CD4-positive, alpha-beta T cell (primary cell): Measurements from ENCODE around the gene ATP1B4. TPM values are rescaled to one million over a fixed set of nuclear protein-coding genes. Genes with fewer than 3 reads are reported as not detected.

Experiments
- ATAC-seq: fragments of 200-7000 bp; cut with Tn5 transposase; one replicate; pipeline ENCODE4 v1.10.0; 2022; ENCODE audit warnings: mild to moderate bottlenecking; ENCODE audit not compliant: poor library complexity
- CTCF ChIA-PET: fragments of 350-600 bp; sonication (Branson Sonifier 250); formaldehyde crosslinking; loops from one replicate; lab custom pipeline; 2021; ENCODE audit warnings: antibody characterized with exemption, inconsistent platforms; lab: Charles Lee
- POLR2A ChIA-PET: fragments of 350-600 bp; sonication (Branson Sonifier 250); formaldehyde crosslinking; loops from one replicate; lab custom pipeline; 2021; ENCODE audit warnings: antibody characterized with exemption, inconsistent platforms; lab: Charles Lee
- DNase-seq, 14 experiments: peaks; one replicate each; pipeline ENCODE4 v3.0.0-alpha.2; 2013 to 2020; ENCODE audit warnings: mixed read lengths in 2 of 14
- H3K27ac ChIP-seq, 2 donors: one replicate each; pipeline versions ENCODE4 v1.5.1 to v1.7.0; 2013; ENCODE audit warnings: low read length in 2 of 2, low read depth in 1 of 2, mild to moderate bottlenecking in 1 of 2
- H3K27me3 ChIP-seq, 2 experiments: 1 replicate in 1 of 2; 2 replicates in 1 of 2; pipeline versions ENCODE4 v1.6.1 to v1.7.0; 2013; ENCODE audit warnings: low read length in 2 of 2, control low read depth in 1 of 2, mild to moderate bottlenecking in 1 of 2, moderate library complexity in 1 of 2; ENCODE audit not compliant: insufficient read depth in 2 of 2, control insufficient read depth in 1 of 2
- H3K36me3 ChIP-seq: one replicate; pipeline ENCODE4 v1.6.1; 2013; ENCODE audit warnings: low read length, control low read depth; ENCODE audit not compliant: insufficient read depth
- H3K4me1 ChIP-seq: one replicate; pipeline ENCODE4 v1.6.1; 2013; ENCODE audit warnings: low read length, control low read depth; ENCODE audit not compliant: insufficient read depth
- H3K4me3 ChIP-seq: one replicate; pipeline ENCODE4 v1.5.1; 2013; ENCODE audit warnings: mild to moderate bottlenecking, low read length, moderate library complexity
- H3K9me3 ChIP-seq, 2 experiments: 1 replicate in 1 of 2; 2 replicates in 1 of 2; pipeline versions ENCODE4 v1.6.1 to v1.7.0; 2013; ENCODE audit warnings: low read length in 2 of 2, mild to moderate bottlenecking in 2 of 2, control low read depth in 1 of 2, moderate library complexity in 1 of 2; ENCODE audit not compliant: control insufficient read depth in 1 of 2, insufficient read depth in 1 of 2
- H3K27ac Mint-ChIP-seq: one replicate; pipeline ENCODE4 v1.8.0; 2020; ENCODE audit warnings: mixed read lengths
- H3K27me3 Mint-ChIP-seq: one replicate; pipeline ENCODE4 v1.8.0; 2021; ENCODE audit warnings: mixed read lengths
- H3K36me3 Mint-ChIP-seq: one replicate; pipeline ENCODE4 v1.8.0; 2021; ENCODE audit warnings: low read depth, mixed read lengths
- H3K4me1 Mint-ChIP-seq: one replicate; pipeline ENCODE4 v1.8.0; 2021; ENCODE audit warnings: low read depth, mixed read lengths
- H3K4me3 Mint-ChIP-seq: one replicate; pipeline ENCODE4 v1.8.0; 2020; ENCODE audit warnings: mild to moderate bottlenecking, mixed read lengths
- H3K9me3 Mint-ChIP-seq: one replicate; pipeline ENCODE4 v1.8.0; 2020; ENCODE audit warnings: mixed read lengths
- intact Hi-C, 2 experiments: fragments of 100-400 bp; cut with DNase I in 1 of 2; cut with micrococcal nuclease in 1 of 2; formaldehyde crosslinking; loops; one replicate each; pipeline versions ENCODE4 v1.15.1 to v1.9.0; 2023 to 2025; cut with DNase I, micrococcal nuclease
- total RNA-seq, 174 experiments: library from RNA in 2 of 174; stranded (reverse) in 2 of 174; gene quantifications; one replicate each; pipeline ENCODE4 v1.2.3 and lab custom pipeline; 2021 to 2026
- TF ChIP-seq, protein P1 (sequence below): fragments of 200-600 bp; IDR thresholded peaks from one replicate; pipeline ENCODE4 v1.8.0; 2022; ENCODE audit warnings: antibody characterized with exemption, mild to moderate bottlenecking

Gene ATP1B4
- total RNA-seq, 2 experiments from 2014 or later = not detected

DNA sequence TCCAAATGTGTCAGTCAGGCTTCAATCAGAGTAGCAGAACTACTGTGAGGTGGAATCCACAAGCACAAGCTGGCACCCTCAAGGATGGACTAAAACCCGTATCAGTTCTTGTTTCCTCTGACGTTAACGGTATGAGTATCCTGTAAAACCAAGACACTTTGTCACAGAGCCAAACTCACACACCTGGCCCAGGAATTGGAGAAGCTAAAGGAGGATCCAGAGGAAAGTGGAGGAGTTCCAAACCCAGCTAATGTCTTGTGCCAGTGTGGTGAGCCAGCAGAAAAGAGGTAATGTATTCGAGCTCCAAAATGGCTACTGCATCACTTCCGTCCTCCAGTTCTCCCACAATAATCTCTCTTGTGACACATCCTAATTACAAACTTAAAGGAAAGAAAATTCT lies 44.7 kb downstream of the ATP1B4 start:
- ATAC-seq (no peak), DNase-seq (no peak)
- H3K9me3 Mint-ChIP-seq = peaks cover 4% of the 10 kb centered on the region
- no peaks in the 10 kb centered on the region for H3K36me3 Mint-ChIP-seq
- H3K4me1 ChIP-seq = no peaks in the 10 kb centered on the region
- no peak overlapping the region for H3K27ac Mint-ChIP-seq
- H3K36me3 ChIP-seq = no peaks in the 10 kb centered on the region
- no peak overlapping the region for H3K4me3 Mint-ChIP-seq
- no peaks in the 10 kb centered on the region for H3K4me1 Mint-ChIP-seq
- no peaks in the 10 kb centered on the region for H3K27me3 ChIP-seq
- no peak overlapping the region for H3K27ac ChIP-seq
- ChIA-PET CTCF (interaction anchor here (0.5 kb wide), 1 partner anchor 48 kb away, joined by 3 read pairs; no protein-coding TSS in a partner anchor), POLR2A (no interaction called here)
- H3K4me3 ChIP-seq = no peak overlapping the region
- no peaks in the 10 kb centered on the region for H3K27me3 Mint-ChIP-seq
- H3K9me3 ChIP-seq = no peaks in the 10 kb centered on the region
- intact Hi-C loops = no loop called here
- TF ChIP-seq, protein P1, sequence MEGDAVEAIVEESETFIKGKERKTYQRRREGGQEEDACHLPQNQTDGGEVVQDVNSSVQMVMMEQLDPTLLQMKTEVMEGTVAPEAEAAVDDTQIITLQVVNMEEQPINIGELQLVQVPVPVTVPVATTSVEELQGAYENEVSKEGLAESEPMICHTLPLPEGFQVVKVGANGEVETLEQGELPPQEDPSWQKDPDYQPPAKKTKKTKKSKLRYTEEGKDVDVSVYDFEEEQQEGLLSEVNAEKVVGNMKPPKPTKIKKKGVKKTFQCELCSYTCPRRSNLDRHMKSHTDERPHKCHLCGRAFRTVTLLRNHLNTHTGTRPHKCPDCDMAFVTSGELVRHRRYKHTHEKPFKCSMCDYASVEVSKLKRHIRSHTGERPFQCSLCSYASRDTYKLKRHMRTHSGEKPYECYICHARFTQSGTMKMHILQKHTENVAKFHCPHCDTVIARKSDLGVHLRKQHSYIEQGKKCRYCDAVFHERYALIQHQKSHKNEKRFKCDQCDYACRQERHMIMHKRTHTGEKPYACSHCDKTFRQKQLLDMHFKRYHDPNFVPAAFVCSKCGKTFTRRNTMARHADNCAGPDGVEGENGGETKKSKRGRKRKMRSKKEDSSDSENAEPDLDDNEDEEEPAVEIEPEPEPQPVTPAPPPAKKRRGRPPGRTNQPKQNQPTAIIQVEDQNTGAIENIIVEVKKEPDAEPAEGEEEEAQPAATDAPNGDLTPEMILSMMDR = no peak

DNA sequence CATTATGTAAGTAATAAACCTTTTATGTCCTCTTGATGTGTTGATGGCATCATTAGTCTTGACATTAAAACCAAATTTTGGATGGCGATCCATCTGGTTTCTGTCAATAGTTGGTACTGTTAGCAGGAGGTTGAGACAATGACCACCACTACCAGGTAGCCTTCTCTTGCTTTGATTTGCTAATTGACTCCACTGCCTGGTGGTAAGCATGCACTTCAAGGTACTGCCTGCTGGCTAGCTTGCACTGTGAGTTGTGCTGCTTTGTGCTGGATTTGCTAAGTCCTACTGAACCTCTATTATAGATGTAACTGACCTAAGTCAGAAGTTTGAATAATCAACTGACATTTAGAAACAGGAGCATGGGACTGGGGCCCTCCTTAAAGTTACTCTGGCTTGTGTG lies 46.3 kb downstream of the ATP1B4 start:
- TF ChIP-seq, protein P1 = no peak
- Mint-ChIP-seq H3K9me3 (peaks cover 4% of the 10 kb centered on the region), H3K27me3 (no peaks in the 10 kb centered on the region), H3K27ac (no peak overlapping the region), H3K4me3 (no peak overlapping the region), H3K4me1 (no peaks in the 10 kb centered on the region), H3K36me3 (no peaks in the 10 kb centered on the region)
- Histone ChIP-seq H3K36me3 (no peaks in the 10 kb centered on the region), H3K4me3 (no peak overlapping the region), H3K27ac (no peak overlapping the region), H3K4me1 (no peaks in the 10 kb centered on the region), H3K9me3 (no peaks in the 10 kb centered on the region), H3K27me3 (no peaks in the 10 kb centered on the region)
- CTCF ChIA-PET = no interaction called here
- POLR2A ChIA-PET = no interaction called here
- DNase-seq (no peak), ATAC-seq (no peak)
- intact Hi-C loops = no loop called here

DNA sequence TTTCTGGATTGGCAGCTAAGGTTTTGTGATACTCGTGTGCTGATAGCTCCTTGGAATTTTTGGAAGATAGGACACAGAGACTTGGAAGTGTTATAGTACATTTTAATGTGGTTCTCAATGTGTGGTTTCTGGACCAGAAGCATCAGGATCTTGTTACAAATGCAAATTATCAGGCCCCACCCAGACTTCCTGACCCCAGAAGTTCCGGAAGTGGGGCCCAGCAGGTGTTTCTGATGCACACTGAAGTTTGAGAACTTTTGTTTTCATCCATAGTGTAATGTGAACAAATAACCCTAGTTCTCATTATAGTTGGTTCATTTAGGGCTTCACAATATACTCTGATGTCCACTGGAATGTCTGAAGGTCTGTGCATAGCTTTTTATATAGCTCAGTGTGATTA lies 57.6 kb downstream of the ATP1B4 start:
- DNase-seq = peak in 9 of 14 experiments; percentile 3 to 61 (median 15)
- Mint-ChIP-seq H3K27ac (peak overlapping the region; percentile 84), H3K4me3 (peak overlapping the region; percentile 54), H3K4me1 (peaks cover 19% of the 10 kb centered on the region), H3K36me3 (no peaks in the 10 kb centered on the region), H3K27me3 (no peaks in the 10 kb centered on the region), H3K9me3 (no peaks in the 10 kb centered on the region)
- H3K27me3 ChIP-seq = no peaks in the 10 kb centered on the region
- no peaks in the 10 kb centered on the region for H3K36me3 ChIP-seq
- H3K9me3 ChIP-seq = no peaks in the 10 kb centered on the region
- POLR2A ChIA-PET = interaction anchor here (0.6 to 0.8 kb wide), 2 partner anchors 23 to 49 kb away, joined by 3 read pairs; partner anchors contain the start of gene LAMP2
- H3K27ac ChIP-seq = peak overlapping the region; percentile 29 to 41
- TF ChIP-seq, protein P1 = no peak
- ATAC-seq = peak; percentile 71
- no peak overlapping the region for H3K4me3 ChIP-seq
- CTCF ChIA-PET = no interaction called here
- peaks cover 24% of the 10 kb centered on the region for H3K4me1 ChIP-seq
- intact Hi-C loops = no loop called here
